ENCODE measurements around the gene LAMTOR5. TPM values are rescaled to one million over a fixed set of nuclear protein-coding genes. Genes with fewer than 3 reads are reported as not detected.

Gene LAMTOR5
- polyA plus RNA-seq, 1 donor from 2014 or later: 102 TPM

DNA sequence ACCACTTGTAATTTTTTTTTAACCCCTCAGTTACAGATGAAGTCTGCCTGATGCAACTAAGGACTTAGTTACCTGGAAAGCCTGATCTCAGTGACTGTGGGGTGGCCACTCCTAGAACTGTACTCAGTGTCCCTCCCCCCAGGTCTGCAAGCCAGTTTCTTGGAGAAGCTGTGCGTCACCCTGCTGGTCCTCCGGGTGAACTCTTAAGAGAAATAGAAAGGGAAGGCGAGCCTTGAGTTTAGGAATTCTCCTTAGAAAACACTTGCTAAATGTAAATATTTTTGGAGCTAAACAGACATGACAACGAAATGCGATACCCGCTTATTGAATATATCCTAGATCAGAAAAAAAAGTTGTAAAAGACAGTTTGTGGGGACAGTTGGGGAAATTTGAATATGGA is 17.4 kb downstream of the LAMTOR5 start:
- no peaks in the 10 kb centered on the region for H3K36me3 ChIP-seq (ENCODE audit: insufficient read depth, low read length)
- H3K9me2 ChIP-seq (ENCODE audit: insufficient read depth, low read length): no peaks in the 10 kb centered on the region
- no peaks in the 10 kb centered on the region for H3K9me3 ChIP-seq (ENCODE audit: low read length)
- H2AFZ ChIP-seq (ENCODE audit: low read depth, low read length): no peak overlapping the region
- H4K20me1 ChIP-seq (ENCODE audit: insufficient read depth): no peaks in the 10 kb centered on the region
- H3K27ac ChIP-seq (ENCODE audit: low read length): no peak overlapping the region
- no peaks in the 10 kb centered on the region for H3K79me2 ChIP-seq (replicated peaks; ENCODE audit: insufficient read depth, low read length)
- H3K9ac ChIP-seq (ENCODE audit: low read length): no peak overlapping the region
- H3F3A ChIP-seq (ENCODE audit: insufficient read depth, low read length, poor library complexity, severe bottlenecking): no peaks in the 10 kb centered on the region
- no peak for TF ChIP-seq REST (IDR thresholded peaks at IDR 0.05; ENCODE audit: borderline replicate concordance)
- TF ChIP-seq RAD21 (conservative IDR thresholded peaks at IDR 0.05): no peak
- no peak for TF ChIP-seq TAF1 (IDR thresholded peaks at IDR 0.05; ENCODE audit: low read depth)
- no peak for TF ChIP-seq MXI1 (conservative IDR thresholded peaks at IDR 0.05; ENCODE audit: poor library complexity, severe bottlenecking)
- TF ChIP-seq POLR2AphosphoS5 (IDR thresholded peaks at IDR 0.05): no peak
- TF ChIP-seq EP300 (conservative IDR thresholded peaks at IDR 0.05; ENCODE audit: poor library complexity, severe bottlenecking): no peak
- TF ChIP-seq, protein P1, sequence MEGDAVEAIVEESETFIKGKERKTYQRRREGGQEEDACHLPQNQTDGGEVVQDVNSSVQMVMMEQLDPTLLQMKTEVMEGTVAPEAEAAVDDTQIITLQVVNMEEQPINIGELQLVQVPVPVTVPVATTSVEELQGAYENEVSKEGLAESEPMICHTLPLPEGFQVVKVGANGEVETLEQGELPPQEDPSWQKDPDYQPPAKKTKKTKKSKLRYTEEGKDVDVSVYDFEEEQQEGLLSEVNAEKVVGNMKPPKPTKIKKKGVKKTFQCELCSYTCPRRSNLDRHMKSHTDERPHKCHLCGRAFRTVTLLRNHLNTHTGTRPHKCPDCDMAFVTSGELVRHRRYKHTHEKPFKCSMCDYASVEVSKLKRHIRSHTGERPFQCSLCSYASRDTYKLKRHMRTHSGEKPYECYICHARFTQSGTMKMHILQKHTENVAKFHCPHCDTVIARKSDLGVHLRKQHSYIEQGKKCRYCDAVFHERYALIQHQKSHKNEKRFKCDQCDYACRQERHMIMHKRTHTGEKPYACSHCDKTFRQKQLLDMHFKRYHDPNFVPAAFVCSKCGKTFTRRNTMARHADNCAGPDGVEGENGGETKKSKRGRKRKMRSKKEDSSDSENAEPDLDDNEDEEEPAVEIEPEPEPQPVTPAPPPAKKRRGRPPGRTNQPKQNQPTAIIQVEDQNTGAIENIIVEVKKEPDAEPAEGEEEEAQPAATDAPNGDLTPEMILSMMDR (IDR thresholded peaks at IDR 0.05; ENCODE audit: poor library complexity, severe bottlenecking): no peak
- no peak for TF ChIP-seq EZH2 (IDR thresholded peaks at IDR 0.05; ENCODE audit: borderline replicate concordance, insufficient read depth, low read length, poor library complexity, severe bottlenecking)
- no peak for TF ChIP-seq SMC3 (conservative IDR thresholded peaks at IDR 0.05; ENCODE audit: poor library complexity)
- no peak overlapping the region for H3K4me3 ChIP-seq (ENCODE audit: low read length)
- no peak overlapping the region for H3K4me2 ChIP-seq (ENCODE audit: low read length)
- H3K27me3 ChIP-seq (ENCODE audit: insufficient read depth, low read depth, low read length): no peaks in the 10 kb centered on the region

DNA sequence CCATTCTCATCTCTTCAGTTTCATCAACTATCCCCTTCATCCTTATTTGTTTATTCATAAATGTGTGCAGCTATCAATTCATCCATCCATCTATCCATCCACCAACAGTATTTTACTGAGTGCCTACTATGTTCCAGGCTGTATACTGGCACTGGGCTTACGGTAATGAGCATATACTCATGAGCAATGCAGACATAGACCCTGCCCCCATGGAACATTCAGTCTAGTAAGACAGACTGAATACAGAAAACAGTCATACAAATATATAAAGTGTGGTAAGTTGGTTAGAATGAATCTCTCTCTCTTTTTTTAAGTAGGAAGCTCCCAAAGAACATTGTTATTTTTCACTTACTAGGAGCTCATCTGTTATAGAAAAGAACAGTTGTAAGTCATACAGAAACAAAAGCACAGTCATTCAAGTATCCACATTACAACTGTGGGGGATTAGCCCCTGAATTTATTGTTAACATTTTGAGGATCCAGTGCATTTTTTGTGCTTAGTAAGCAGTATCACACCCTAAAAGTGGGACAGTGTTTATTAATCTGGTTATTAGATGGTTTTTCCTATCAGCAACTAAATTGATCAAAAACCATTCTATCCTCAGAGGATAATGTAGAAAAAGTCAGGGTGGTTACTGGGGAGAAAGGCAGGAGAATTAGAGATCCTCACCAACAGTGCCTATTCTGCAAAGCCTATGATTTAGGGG is 20.3 kb downstream of the LAMTOR5 start:
- Histone ChIP-seq H3F3A (ENCODE audit: insufficient read depth, low read length, poor library complexity, severe bottlenecking) (no peaks in the 10 kb centered on the region), H3K79me2 (replicated peaks; ENCODE audit: insufficient read depth, low read length) (no peaks in the 10 kb centered on the region), H3K27ac (ENCODE audit: low read length) (no peak overlapping the region), H3K36me3 (ENCODE audit: insufficient read depth, low read length) (peaks cover 3% of the 10 kb centered on the region), H3K4me2 (ENCODE audit: low read length) (no peak overlapping the region), H3K27me3 (ENCODE audit: insufficient read depth, low read depth, low read length) (no peaks in the 10 kb centered on the region), H3K4me3 (ENCODE audit: low read length) (no peak overlapping the region), H2AFZ (ENCODE audit: low read depth, low read length) (no peak overlapping the region), H3K9me2 (ENCODE audit: insufficient read depth, low read length) (no peaks in the 10 kb centered on the region), H3K9ac (ENCODE audit: low read length) (no peak overlapping the region), H3K9me3 (ENCODE audit: low read length) (no peaks in the 10 kb centered on the region), H4K20me1 (ENCODE audit: insufficient read depth) (no peaks in the 10 kb centered on the region)
- TF ChIP-seq MXI1 (conservative IDR thresholded peaks at IDR 0.05; ENCODE audit: poor library complexity, severe bottlenecking) (no peak), POLR2AphosphoS5 (IDR thresholded peaks at IDR 0.05) (no peak), EP300 (conservative IDR thresholded peaks at IDR 0.05; ENCODE audit: poor library complexity, severe bottlenecking) (no peak), SMC3 (conservative IDR thresholded peaks at IDR 0.05; ENCODE audit: poor library complexity) (no peak), REST (IDR thresholded peaks at IDR 0.05; ENCODE audit: borderline replicate concordance) (no peak), EZH2 (IDR thresholded peaks at IDR 0.05; ENCODE audit: borderline replicate concordance, insufficient read depth, low read length, poor library complexity, severe bottlenecking) (no peak), TAF1 (IDR thresholded peaks at IDR 0.05; ENCODE audit: low read depth) (no peak), RAD21 (conservative IDR thresholded peaks at IDR 0.05) (no peak)
- TF ChIP-seq, protein P1 (IDR thresholded peaks at IDR 0.05; ENCODE audit: poor library complexity, severe bottlenecking): no peak
